ENCODE data around the gene UBE2D3.
A peak's percentile ranks its signal among the peaks of the same experiment; 100 is the strongest.
"Not testable (repeated sequence)": the region's sequence is repeated elsewhere in the genome, so short reads cannot be mapped to it uniquely, and the experiment has no call there.

Gene UBE2D3

DNA sequence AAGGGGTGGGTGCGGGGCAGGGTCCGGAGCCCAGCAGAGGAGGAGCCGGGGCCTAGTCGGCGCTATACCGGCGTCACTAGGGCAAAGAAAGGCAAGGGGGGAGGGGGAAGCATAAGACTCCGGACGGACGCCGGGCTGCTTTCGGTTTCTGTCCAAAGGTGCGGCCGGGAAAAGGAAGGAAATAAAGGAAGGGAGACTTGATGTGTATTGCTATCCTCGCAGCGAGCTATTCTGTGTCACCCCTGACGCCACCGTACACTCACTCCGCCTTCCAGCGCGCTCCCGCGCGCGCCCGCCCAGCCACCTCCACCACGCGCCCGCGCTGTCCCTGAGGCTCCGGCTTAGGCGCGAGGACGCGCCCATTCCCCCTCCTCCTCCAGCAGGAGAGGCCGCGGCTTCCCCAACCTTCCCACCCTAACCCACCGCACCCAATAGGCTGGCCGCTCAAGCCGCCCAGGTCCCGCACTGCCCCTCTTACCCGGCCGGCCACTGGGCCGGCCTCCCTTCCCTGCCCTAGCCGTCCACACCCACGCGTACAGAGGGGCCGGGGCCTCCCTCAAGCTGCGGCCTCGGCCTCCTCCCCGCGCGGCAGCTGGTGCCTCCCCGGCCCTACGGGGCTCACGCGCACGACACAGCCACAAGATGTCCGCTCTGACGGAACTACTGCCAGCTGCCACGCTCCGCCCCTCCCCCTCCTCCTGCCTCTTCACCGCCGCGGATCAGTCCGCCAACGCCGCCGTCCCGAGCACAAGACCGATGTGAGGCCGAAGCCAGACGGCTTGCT is at the start of gene UBE2D3:
UBE2D3 (minus strand) TSS at position 662 of the 784 bp plus-strand sequence. CDS start 1,043 bp downstream, outside the sequence.
- peak; percentile 91 for DNase-seq

DNA sequence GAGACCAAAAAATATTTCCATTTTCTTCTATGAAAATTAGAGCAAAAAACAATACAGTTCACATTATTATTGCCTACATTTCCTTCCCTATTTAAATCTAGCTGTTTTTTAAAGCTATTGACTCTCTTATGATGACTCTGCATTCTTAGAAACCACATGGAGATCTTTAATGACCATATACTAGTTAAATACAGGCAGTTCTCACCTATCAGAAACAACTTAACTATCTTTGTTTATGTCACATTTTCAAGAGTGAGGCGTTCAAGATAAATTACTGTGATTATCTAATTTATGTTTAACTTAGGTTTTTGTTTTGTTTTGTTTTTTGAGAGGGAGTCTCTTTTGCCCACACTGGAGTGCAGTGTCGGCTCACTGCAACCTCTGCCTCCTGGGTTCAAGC is 44.4 kb upstream of the UBE2D3 start:
- DNase-seq, result no peak

DNA sequence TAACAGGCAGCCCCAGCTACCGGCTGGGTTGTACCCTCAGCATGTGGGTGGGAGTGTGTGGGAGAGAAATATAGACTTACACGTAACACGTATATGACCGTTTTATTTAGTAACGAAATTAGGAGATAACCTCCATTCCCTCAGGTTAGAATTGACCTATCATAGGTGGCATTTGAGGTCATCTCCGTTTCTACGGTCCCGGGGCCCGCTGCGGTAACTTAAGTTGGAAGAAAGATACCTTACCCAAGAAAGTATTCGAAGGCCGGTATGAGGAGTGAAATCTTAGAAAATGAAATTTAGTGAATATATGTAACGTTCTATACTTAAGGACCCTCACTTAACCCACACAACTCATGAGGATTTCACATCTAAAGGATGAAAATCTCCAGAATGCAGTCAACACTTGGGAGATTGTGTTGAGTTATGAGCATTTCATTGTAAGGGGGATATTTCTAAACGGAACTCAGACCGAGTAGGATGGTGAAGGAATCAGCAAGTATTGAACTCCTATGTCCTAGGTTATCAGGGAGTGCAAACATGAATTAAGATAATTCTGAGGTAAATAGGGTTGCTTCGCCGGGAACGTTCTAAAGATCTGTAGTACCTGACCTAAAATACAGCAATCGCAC is 42.3 kb upstream of the UBE2D3 start:
- no peak for DNase-seq

DNA sequence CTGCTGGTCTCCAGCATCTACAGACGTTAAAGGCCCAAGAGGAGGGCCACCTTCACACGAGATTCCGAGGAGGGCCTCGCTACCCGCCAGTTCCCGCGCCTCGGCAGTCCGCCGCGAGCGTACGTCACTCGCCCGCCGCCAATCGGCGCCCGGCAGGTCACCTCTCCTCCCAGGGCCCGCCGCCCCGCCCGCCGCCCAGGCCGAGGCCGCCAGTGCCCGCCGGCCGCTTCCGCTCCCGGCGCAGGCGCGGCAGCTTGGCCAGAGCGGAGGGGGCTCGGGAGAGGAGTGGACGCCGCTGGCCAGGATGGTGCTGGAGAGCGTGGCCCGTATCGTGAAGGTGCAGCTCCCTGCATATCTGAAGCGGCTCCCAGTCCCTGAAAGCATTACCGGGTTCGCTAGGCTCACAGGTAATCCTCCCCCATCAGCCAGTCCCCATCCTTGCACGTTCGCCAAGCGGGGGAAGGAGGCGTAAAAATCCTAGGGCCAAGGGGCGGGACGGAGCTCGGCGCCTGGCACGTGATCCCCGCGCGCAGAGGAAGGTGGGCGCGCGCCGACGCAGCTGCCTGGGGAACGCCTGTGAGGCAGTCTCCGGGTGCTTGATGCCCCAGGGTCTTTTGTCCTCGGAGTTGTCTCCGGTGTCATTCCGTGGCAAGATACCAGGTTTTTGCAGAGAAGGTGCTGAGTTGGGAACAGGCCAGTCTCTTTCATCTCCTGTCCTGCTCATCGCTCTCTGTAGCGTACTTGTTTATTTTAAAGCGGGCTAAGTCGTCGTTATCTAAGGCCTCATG is 41.6 kb upstream of the UBE2D3 start, which contains the start of gene CISD2:
CISD2 (plus strand) TSS at position 212 of the 788 bp plus-strand sequence; CDS start at position 305, 93 bp downstream.
- DNase-seq, result peak; percentile 84

DNA sequence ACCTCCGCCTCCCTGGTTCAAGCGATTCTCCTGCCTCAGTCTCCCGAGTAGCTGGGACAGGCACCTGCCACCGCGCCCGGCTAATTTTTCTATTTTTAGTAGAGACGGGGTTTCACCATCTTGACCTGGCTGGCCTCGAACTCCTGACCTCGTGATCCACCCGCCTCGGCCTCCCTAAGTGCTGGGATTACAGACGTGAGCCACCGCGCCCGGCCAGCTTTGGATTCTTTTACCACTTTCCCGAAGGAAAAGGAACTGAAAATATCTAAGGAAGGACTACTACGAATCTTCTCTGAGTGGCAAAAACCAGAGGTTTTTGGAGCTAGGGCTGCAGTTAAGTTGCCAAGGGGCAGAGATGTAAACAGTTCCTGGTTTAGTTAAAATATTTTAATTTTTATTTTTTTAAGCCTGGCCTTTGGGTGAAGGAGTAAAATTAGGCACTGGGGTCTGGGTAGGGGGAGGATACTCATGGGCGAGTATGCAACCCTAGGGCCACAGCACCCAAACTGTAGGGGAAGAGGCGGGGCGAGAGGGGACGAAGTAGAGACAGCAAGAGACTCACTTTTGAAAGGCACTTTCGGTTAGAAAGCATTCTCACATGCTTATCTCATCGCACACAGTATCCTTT is 40.9 kb upstream of the UBE2D3 start:
- no peak for DNase-seq

DNA sequence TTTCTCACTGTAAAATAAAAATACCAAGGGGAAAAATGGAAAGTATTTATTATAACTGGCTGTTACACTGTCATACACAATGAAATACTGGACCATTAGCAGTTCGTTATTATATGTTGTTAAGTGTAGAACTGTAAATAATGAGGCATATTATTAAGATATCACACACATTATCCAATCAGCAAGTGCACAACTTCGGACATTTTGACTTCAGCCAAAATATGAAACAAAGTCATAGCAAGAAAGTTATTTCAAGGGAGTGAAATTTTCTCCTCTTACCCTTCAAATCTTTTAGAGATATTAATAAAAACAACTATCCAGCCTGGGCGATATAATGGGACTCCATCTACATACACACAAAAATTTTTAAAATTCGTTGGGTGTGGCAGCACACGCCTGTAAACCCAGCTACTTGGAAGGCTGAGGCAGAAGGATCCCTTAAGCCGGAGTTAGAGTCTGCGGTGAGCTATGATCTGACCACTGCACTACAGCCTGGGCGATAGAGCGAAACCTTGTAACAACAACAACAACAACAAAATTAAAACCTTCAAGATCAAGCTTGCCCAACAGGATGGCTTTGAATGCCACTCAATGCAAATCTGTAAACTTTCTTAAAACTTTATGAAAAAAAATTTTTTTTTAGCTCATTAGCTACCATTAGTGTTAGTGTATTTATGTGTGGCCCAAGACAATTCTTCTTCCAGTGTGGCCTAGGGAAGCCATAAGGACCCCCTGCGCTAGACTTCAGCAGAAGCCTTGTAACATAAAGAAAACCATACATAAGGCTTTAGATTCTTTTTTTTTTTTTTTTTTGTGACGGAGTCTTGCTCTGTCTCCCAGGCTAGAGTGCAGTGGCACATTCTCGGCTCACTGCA is 40.2 kb upstream of the UBE2D3 start:
- DNase-seq, result no peak

DNA sequence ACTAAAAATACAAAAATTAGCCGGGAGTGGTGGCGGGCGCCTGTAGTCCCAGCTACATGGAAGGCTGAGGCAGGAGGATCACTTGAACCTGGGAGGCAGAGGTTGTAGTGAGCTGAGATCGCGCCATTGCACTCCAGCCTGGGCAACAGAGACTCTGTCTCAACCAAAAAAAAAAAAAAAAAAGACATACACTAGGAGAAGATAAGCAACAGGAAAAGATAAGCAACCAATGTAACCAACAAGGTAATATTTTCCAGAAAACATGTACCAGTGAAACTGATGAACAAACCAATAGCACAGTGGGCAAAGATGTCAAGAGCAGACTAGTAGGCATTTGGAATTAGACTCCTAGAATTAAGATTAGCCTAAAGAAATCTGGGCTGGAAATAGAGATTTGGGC is 38.0 kb upstream of the UBE2D3 start:
- not testable (repeated sequence) for DNase-seq

DNA sequence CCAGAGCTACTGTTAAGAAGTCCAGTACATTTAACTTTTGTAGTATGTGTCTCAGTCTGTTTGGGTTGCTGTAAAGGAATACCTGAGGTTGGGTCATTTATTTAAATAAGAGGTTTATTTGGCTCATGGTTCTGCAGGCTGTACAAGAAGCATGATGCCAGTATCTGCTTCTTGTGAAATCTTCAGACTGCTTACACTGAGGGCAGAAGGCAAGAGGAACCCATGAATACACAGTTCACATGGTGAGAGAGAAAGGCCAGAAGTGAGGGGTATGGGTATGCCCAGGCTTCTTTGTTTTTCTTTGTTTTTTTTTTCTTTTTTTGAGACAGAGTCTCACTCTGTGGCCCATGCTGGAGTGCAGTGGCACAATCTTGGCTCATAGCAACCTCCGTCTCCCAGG is 35.4 kb upstream of the UBE2D3 start:
- no peak for DNase-seq

DNA sequence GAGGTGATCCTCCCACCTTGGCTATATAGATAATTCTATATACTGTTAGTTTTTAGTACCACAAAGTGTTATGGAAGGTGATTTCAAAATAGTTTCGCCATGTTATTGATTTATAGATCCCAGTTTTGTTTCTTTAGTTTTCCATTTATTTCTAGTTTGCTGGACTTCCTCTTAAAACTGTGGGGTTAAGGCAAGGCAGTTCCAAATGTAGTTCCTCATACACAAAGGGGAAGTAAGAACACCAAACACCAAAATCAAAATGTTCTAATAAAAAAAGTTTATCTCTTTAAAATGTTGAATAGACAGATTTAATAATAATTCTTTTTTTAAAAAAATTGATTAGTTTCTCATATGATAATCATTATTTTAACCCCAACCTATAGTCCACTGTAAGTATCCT is 34.7 kb upstream of the UBE2D3 start:
- no peak for DNase-seq

DNA sequence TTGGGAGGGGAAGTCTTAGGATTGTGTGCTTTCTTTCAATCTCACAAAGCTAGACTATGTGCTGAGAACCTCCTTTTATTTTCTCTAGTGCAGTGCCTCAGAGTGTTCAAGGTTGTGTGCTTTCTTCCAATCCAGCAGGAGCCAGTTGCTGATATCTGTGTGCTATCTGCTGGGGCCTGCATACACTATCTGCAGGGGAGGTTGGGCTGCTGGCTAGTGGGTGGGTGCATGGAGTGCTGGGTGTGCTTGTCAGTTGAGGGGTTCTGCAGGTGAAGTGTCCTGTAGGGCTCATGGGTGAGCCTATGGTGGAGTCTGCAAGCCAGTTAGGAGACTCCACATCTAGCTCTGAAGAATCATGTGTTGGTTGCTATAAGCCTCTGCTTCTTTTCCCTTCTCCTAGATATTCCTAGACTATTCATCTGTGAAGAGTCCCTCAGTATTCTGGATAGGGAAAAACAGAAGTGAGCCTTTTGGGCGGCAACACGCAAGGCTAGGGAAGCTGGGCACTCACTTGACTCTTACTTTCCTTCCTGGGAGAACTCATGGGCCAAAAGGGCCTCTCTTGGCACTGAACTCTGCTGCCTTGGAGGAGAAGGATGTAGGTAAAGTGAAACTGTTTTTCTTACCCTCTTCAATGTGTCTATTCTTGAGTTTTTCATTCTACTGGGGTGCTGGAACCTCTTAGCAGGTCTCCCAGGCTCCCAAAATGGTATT is 33.4 kb upstream of the UBE2D3 start:
- no peak for DNase-seq

DNA sequence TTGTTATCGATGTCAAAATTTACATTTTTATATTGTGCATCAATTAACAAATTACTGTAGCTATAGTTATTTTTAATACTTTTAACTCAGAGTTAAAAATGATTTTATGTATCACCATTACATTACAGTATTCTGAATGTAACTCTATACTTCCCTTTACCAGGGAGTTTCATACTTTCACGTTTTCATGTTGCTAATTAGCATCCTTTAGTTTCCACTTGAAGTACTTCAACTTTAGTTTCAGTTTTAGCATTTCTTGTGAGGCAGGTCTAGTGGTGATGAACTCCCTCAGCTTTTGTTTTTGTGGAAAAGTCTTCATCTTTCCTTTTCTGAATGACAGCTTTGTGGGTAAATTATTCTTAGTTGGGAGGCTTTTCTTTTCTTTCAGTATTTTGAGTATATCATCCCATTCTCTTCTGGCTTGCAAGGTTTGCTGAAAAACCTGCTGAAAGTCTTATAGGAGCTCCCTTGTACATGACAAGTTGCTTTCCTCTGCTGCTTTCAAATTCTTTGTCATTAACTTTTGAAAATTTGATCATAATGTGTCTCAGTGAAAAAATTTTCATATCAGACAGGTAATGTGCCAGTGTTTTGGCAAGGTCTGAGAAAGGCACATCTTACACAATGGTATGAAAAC is 31.6 kb upstream of the UBE2D3 start:
- no peak for DNase-seq

DNA sequence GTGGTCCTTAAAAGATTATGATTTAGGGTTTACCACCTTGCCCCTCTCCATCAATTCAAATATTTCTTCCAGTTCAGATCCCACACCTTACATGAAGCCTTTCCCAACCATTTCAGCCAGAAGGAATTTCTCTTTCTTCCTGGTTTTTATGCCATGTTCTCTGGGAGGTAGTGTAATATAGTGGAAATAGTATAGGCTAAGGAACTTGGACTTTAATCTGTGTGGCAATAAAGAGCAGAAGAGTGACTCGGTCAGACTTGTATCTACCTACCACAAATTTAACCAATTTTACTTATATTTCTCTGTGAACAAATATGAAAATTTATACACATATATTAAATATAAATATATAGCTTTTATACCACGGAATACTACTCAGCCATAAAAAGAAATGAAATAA is 23.0 kb upstream of the UBE2D3 start:
- DNase-seq, result no peak

DNA sequence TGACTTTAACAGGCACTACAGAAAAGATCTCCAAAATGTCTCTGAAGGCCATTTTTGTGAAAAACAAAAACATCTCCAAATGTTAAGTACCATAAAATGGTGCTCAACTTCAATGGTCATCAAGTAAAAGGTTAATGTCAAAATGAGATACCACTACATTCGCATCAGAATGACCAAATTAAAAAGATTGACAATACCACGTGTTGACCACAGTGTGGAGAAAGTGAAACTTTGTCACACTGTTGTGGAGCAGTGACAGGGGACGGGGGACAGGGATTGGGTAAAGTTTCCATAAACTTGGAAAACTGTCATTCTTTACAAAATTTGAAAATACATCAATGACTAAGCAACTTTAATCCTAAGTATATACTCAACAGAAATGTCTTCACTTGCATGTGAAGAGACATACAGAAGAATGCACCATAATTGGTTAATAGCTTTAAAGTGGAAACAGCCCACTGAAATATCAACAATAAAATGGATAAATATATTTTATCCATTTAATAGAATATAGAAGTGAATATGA is 22.3 kb upstream of the UBE2D3 start:
- DNase-seq, result no peak

DNA sequence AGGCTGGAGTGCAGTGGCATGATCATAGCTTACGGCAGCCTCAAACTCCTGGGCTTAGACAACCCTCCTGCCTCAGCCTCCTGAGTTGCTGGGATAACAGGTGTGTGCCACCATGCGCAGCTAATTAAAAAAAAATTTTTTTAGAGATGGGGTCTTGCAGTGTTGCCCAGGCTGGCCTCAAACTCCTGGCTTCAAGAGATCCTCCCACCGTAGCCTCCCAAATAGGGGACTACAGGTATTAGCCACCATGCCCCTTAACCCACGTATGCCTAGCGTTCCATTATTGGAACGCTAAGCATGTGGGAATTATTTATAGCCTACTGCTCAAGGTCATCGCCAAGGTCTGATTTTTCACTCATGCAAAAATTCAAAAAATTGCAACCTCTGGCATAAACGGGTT is 20.3 kb upstream of the UBE2D3 start:
- DNase-seq, result no peak

DNA sequence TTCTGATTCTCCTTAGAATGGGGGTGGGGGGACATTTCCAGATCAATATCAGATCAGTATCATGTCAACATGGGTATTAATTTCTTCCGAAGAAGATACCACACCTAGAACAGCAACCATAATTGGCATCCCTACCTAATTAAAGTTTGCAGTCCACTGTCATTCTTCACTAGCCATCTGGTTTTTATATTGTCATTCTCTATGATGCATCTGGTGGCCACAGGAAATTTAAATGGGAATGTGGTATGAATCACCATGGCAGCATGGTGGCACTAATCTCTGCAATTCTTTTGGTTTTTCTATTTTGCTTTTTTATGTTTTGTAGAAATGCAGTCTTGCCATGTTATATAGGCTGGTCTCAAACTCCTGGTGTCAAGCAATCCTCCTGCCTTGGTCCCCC is 16.6 kb upstream of the UBE2D3 start:
- no peak for DNase-seq

DNA sequence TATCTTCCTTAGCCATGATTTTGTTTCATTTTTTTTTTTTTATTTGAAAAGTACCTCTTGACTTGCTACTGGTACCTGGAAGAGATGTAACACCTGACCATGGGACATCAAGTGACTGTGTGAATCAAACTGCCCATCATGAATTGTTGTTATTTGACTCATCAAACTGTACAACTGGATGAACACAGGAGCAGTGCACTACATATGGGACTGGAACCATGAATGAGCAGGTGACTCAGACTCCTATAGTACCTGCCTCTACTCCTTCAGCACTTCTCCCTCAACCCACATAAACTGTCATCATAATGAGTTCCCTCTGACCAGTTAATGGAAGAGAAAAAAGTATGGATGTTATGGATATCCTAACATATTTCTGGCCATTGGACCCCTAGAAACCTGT is 15.9 kb upstream of the UBE2D3 start:
- DNase-seq, result no peak

DNA sequence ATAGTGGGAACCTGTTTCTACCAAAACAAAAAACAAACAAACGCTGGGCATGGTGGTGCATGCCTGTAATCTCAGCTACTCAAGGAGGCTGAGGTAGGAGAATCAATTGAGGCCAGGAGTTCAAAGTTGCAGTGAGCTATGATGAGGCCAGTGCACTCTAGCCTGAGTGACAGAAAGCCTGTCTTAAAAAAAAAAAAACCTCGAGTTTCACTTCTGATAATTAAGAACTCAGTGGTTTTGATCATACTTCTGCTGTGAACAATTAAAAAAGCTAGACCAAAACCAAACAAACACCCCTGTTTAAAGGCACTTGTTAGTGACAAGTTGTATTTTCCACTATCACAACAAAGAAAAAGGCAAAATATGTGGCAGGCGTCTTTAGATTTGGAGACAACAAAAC is 15.0 kb upstream of the UBE2D3 start:
- no peak for DNase-seq

DNA sequence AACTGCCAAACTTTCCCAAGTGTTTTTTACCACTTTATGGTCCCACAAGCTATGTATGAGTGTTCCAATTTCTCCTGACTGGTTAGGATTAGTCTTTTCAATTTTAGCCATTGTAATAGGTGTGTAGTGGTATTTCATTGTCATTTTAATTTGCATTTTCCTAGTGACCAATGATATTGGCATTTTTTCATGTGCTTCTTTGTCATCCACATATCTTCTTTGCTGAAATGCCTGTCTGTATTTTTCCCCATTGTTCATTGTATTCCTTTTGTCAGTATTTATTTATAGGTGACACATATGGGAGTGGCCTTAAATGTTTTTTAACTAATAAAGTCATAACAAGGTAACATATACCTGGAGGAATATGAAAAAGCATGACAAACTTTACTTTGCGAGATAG is 9.2 kb upstream of the UBE2D3 start:
- no peak for DNase-seq

DNA sequence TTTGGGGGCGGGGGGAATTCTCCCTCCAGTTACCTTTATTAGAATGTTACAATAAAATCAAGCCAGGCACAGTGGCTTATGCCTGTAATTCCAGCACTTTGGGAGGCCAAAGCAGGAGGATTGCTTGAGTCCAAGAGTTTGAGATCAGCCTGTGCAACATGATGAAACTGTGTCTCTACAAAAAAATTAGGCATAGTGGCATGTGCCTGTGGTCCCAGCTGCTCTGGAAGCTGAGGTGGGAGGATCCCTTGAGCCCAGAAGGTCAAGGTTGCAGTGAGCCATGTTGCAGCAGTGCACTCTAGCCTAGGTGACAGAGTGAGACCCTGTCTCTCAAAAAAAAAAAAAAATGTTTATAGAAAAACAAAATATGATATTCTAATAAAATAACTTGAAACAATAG is 5.3 kb upstream of the UBE2D3 start:
- no peak for DNase-seq

DNA sequence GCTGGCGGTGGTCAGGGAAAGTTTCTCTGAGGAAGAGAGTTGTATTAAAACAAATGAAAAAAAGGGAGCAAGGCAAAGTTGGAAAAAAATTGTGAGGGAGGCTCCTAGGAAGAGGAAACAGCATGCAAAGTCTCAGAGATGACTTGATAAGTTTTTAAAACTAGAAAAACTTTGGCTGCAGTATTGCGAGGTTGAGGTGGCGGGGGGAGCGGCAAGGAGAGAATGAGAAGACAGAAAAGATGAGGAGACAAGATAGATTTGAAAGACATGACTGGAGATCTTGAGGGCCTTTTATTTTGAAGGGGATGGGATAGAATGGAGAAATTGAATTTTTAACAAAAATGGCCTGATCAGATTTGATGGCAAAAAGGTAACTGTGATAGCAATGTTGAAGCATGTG is 4.8 kb upstream of the UBE2D3 start:
- DNase-seq, result no peak

DNA sequence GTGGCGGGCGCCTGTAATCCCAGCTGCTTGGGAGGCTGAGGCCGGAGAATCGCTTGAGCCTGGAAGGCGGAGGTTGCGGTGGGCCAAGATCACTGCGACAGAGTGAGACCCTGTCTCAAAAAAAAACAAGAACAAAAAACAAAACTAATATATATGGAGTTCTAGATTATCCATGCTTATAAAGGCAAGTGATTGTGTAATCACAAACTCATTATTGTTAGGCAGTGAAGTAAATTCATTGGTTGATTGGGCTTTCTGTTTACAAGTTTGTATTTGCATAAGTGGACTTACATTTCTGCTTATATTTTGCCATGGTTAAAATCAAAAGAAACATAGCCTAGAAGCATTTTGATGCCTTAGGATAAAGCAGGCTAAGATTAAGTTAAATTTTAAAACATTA is 2.5 kb upstream of the UBE2D3 start:
- no peak for DNase-seq
